ENCODE data around the gene SAP130.

The SAP130 gene

DNA sequence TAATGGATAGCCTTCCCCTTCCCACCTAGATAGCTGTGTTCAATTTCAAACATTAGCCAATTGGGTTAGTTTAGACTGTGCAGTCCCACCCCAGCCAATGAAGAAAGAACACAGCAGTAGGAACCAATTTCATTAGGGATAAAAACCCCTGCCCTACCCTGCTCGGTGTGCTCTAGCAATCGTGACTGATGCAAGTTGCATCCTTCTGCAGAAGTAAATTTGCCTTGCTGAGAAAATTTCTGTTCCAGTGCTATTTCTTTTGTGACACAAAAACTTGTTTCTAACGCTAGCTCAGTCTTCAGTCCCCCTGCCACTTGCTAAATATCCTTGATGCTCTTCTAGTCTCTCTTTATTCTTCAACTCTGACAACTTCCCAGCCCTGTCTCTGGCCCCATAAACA lies 15.2 kb upstream of the SAP130 start:
- no peaks in the 10 kb centered on the region for H3K36me3 ChIP-seq (ENCODE audit: control insufficient read depth, insufficient read depth, low read length)
- no peak overlapping the region for H3K4me3 ChIP-seq (replicated peaks; ENCODE audit: low read depth, low read length)
- H3K27me3 ChIP-seq (replicated peaks; ENCODE audit: control insufficient read depth, insufficient read depth, low read length), result no peaks in the 10 kb centered on the region
- TF ChIP-seq, protein P1, sequence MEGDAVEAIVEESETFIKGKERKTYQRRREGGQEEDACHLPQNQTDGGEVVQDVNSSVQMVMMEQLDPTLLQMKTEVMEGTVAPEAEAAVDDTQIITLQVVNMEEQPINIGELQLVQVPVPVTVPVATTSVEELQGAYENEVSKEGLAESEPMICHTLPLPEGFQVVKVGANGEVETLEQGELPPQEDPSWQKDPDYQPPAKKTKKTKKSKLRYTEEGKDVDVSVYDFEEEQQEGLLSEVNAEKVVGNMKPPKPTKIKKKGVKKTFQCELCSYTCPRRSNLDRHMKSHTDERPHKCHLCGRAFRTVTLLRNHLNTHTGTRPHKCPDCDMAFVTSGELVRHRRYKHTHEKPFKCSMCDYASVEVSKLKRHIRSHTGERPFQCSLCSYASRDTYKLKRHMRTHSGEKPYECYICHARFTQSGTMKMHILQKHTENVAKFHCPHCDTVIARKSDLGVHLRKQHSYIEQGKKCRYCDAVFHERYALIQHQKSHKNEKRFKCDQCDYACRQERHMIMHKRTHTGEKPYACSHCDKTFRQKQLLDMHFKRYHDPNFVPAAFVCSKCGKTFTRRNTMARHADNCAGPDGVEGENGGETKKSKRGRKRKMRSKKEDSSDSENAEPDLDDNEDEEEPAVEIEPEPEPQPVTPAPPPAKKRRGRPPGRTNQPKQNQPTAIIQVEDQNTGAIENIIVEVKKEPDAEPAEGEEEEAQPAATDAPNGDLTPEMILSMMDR (IDR thresholded peaks at IDR 0.05; ENCODE audit: insufficient read depth, low read length, poor library complexity, severe bottlenecking), result no peak
- DNase-seq (ENCODE audit: extremely low read depth, insufficient read length), result no peak

DNA sequence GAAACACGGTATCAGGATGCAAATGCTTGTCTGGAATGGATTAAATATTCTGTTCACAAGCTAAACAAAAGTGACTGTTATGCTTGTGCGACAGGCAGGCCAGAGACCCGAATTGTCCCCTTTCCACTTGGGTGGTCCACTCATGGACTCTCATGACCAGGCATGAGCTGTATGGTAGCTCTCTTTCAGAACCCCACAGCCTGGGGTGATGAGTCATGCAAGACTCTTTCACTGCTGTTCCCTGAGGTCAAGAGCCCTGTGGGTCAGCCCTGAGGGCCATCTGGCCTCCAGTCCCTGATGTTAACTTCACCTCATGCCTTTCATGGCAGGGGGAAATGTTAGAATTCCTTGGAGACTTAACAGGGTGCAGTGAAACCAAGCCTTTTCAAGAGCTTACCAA lies 13.7 kb upstream of the SAP130 start:
- H3K36me3 ChIP-seq (ENCODE audit: control insufficient read depth, insufficient read depth, low read length), result no peaks in the 10 kb centered on the region
- H3K4me3 ChIP-seq (replicated peaks; ENCODE audit: low read depth, low read length), result no peak overlapping the region
- TF ChIP-seq, protein P1 (IDR thresholded peaks at IDR 0.05; ENCODE audit: insufficient read depth, low read length, poor library complexity, severe bottlenecking), result no peak
- H3K27me3 ChIP-seq (replicated peaks; ENCODE audit: control insufficient read depth, insufficient read depth, low read length), result no peaks in the 10 kb centered on the region
- DNase-seq (ENCODE audit: extremely low read depth, insufficient read length), result no peak

DNA sequence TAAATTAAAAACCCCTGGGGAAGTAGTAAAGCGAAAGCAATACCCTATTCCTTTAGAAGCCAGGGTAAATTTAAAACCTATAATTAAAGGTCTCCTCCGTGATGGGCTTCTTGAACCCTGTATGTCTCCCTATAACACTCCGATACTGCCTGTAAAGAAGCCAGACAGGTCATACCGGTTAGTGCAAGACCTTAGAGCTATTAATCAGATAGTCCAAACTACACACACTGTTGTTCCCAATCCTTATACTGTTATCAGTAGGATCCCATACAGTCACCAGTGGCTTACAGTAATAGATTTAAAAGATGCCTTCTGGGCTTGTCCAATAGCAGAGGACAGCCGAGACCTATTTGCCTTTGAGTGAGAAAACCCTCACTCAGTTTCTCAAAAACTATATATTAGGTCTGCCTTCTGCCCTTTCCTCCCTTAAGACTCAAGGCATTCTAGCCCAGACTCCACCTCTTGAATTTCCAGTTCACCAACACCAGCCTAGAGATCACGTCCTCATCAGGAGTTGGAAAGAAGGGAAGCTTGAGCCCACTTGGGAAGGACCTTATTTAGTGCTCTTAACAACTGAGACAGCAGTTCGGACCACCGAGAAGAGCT lies 12.4 kb upstream of the SAP130 start:
- no peak overlapping the region for H3K4me3 ChIP-seq (replicated peaks; ENCODE audit: low read depth, low read length)
- DNase-seq (ENCODE audit: extremely low read depth, insufficient read length), result no peak
- H3K36me3 ChIP-seq (ENCODE audit: control insufficient read depth, insufficient read depth, low read length), result no peaks in the 10 kb centered on the region
- H3K27me3 ChIP-seq (replicated peaks; ENCODE audit: control insufficient read depth, insufficient read depth, low read length), result no peaks in the 10 kb centered on the region
- TF ChIP-seq, protein P1 (IDR thresholded peaks at IDR 0.05; ENCODE audit: insufficient read depth, low read length, poor library complexity, severe bottlenecking), result no peak

DNA sequence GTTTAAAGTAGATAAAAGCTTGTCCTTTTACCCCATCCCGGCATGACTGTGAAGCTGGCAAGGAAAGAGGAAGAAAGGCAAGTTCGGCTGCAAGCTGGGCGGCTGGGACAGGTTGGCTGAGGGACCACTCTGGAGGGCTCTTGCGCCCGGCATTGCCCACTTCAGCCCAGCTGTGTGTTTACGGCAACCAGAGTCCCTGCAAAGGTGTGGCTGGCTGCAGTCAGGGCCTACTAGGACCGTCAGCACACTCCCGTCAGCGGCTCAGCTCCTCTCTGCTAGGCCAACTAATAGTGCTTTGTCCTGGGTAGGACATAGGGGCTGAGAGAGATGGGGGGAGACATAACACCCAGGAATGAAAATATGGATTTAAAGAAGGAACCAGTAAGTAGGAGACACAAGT lies 11.7 kb upstream of the SAP130 start:
- Histone ChIP-seq H3K27me3 (replicated peaks; ENCODE audit: control insufficient read depth, insufficient read depth, low read length) (no peaks in the 10 kb centered on the region), H3K36me3 (ENCODE audit: control insufficient read depth, insufficient read depth, low read length) (no peaks in the 10 kb centered on the region), H3K4me3 (replicated peaks; ENCODE audit: low read depth, low read length) (no peak overlapping the region)
- no peak for DNase-seq (ENCODE audit: extremely low read depth, insufficient read length)
- TF ChIP-seq, protein P1 (IDR thresholded peaks at IDR 0.05; ENCODE audit: insufficient read depth, low read length, poor library complexity, severe bottlenecking), result no peak

DNA sequence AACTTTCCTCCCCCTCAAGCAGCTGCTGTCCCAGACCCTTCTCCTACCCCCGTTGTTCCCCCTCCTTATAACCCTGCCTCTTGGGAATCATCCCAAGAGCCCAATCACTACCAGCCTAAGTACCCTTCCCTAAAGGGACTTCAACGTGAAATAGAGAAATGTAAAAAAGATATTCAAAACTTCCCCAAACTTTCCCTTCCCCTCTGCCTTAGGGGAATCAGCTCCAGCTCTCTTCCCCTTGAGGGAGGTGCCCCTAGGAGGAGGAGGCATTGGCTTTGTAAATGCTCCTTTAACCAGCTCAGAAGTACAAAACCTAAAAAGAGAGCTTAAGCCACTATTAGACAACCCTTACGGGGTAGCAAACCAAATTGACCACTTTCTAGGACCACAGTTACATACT lies 10.6 kb upstream of the SAP130 start:
- TF ChIP-seq, protein P1 (IDR thresholded peaks at IDR 0.05; ENCODE audit: insufficient read depth, low read length, poor library complexity, severe bottlenecking), result no peak
- no peaks in the 10 kb centered on the region for H3K27me3 ChIP-seq (replicated peaks; ENCODE audit: control insufficient read depth, insufficient read depth, low read length)
- no peak for DNase-seq (ENCODE audit: extremely low read depth, insufficient read length)
- no peak overlapping the region for H3K4me3 ChIP-seq (replicated peaks; ENCODE audit: low read depth, low read length)
- H3K36me3 ChIP-seq (ENCODE audit: control insufficient read depth, insufficient read depth, low read length), result no peaks in the 10 kb centered on the region

DNA sequence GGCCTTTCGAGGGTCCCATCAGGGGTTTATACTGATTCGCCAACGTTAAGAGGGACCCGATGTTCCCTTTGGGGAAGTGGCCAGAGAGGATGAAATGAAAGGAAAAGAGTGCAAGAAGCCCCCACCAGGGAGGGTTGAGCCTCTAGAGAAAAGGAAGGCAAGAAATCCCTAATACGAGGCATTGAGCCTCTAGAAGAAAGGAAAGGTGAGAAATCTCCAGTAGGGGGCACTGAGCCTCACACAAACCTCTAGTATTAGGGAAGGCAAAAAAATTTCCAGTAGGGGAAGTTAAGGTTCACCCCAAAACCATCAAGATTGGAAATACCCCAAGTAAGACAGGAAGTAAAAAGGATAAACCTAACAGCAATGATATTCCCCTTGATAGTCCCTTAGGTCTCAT lies 9.8 kb upstream of the SAP130 start:
- no peak for DNase-seq (ENCODE audit: extremely low read depth, insufficient read length)
- H3K36me3 ChIP-seq (ENCODE audit: control insufficient read depth, insufficient read depth, low read length), result no peaks in the 10 kb centered on the region
- H3K4me3 ChIP-seq (replicated peaks; ENCODE audit: low read depth, low read length), result no peak overlapping the region
- TF ChIP-seq, protein P1 (IDR thresholded peaks at IDR 0.05; ENCODE audit: insufficient read depth, low read length, poor library complexity, severe bottlenecking), result peak; percentile 40
- H3K27me3 ChIP-seq (replicated peaks; ENCODE audit: control insufficient read depth, insufficient read depth, low read length), result no peaks in the 10 kb centered on the region
